GM21786 (cell line): ENCODE results near the gene NT5DC4.

Experiments
- ATAC-seq: cut with Tn5 transposase; IDR thresholded peaks from one replicate; pipeline ENCODE4 v1.9.1; 2021; ENCODE audit not compliant: unreplicated experiment

NT5DC4 gene

GRCh38 chr2:112752667-112753066, 31.8 kb downstream of the NT5DC4 start:
- ATAC-seq = no peak

- ATAC-seq = no peak
These were observed 33.7 kb downstream of the NT5DC4 start for GRCh38 chr2:112754564-112754963.

GRCh38 chr2:112755444-112755843, 34.6 kb downstream of the NT5DC4 start:
- ATAC-seq = no peak

- ATAC-seq = no peak
These were observed 35.4 kb downstream of the NT5DC4 start for GRCh38 chr2:112756207-112756606.

GRCh38 chr2:112757265-112757664, 36.4 kb downstream of the NT5DC4 start:
- ATAC-seq = no peak

- ATAC-seq = no peak
These were observed 37.9 kb downstream of the NT5DC4 start for GRCh38 chr2:112758711-112759110.

- ATAC-seq = no peak
These were observed 39.3 kb downstream of the NT5DC4 start for GRCh38 chr2:112760149-112760548.

GRCh38 chr2:112762276-112762675, 41.5 kb downstream of the NT5DC4 start:
- no peak for ATAC-seq

GRCh38 chr2:112764071-112765044, 43.5 kb downstream of the NT5DC4 start, which contains the start of gene CKAP2L:
Gene CKAP2L (minus strand): TSS chr2:112764609. CDS start chr2:112764598, 11 bp downstream.
- peak; percentile 98 for ATAC-seq

- no peak for ATAC-seq
These were observed 44.4 kb downstream of the NT5DC4 start for GRCh38 chr2:112765251-112765650.

- ATAC-seq = no peak
These were observed 47.0 kb downstream of the NT5DC4 start for GRCh38 chr2:112767693-112768330.

GRCh38 chr2:112768432-112768831, 47.6 kb downstream of the NT5DC4 start:
- no peak for ATAC-seq

- ATAC-seq = peak; percentile 50
These were observed 51.5 kb downstream of the NT5DC4 start for GRCh38 chr2:112772322-112772721.

- ATAC-seq = no peak
These were observed 52.2 kb downstream of the NT5DC4 start for GRCh38 chr2:112772911-112773475.

GRCh38 chr2:112773556-112773955, 52.7 kb downstream of the NT5DC4 start:
- ATAC-seq = no peak

- ATAC-seq = no peak
These were observed 53.9 kb downstream of the NT5DC4 start for GRCh38 chr2:112774536-112775285.

- ATAC-seq = no peak
These were observed 55.3 kb downstream of the NT5DC4 start for GRCh38 chr2:112776113-112776512.

GRCh38 chr2:112777036-112777435, 56.2 kb downstream of the NT5DC4 start:
- no peak for ATAC-seq

- no peak for ATAC-seq
These were observed 58.8 kb downstream of the NT5DC4 start for GRCh38 chr2:112779598-112779997.

- peak; percentile 85 for ATAC-seq
These were observed 61.5 kb downstream of the NT5DC4 start for GRCh38 chr2:112782234-112782799.
